ENCODE data around the gene IFNL3.
"Not testable (repeated sequence)": the region's sequence is repeated elsewhere in the genome, so short reads cannot be mapped to it uniquely, and the experiment has no call there.

Gene IFNL3

GRCh38 chr19:39244410-39245100 is at the start of gene IFNL3:
TSS of gene IFNL3 (minus strand) at chr19:39245006. CDS start at chr19:39244967, 39 bp downstream.
- DNase-seq = not testable (repeated sequence)

- DNase-seq = no peak
These were observed 48.6 kb upstream of the IFNL3 start for GRCh38 chr19:39293394-39293793.

GRCh38 chr19:39284032-39284431 is 39.2 kb upstream of the IFNL3 start:
- no peak for DNase-seq

GRCh38 chr19:39282021-39282420 is 37.2 kb upstream of the IFNL3 start:
- DNase-seq = no peak

GRCh38 chr19:39277598-39277997 is 32.8 kb upstream of the IFNL3 start:
- DNase-seq = no peak

- DNase-seq = no peak
These were observed 31.9 kb upstream of the IFNL3 start for GRCh38 chr19:39276740-39277139.

GRCh38 chr19:39275578-39275977 is 30.8 kb upstream of the IFNL3 start:
- DNase-seq = no peak

GRCh38 chr19:39273859-39274258 is 29.1 kb upstream of the IFNL3 start:
- not testable (repeated sequence) for DNase-seq

GRCh38 chr19:39270036-39270871 is 25.4 kb upstream of the IFNL3 start:
- DNase-seq = no peak

GRCh38 chr19:39269369-39269768 is 24.6 kb upstream of the IFNL3 start:
- DNase-seq = not testable (repeated sequence)

- DNase-seq = not testable (repeated sequence)
These were observed 23.9 kb upstream of the IFNL3 start for GRCh38 chr19:39268531-39269223.

- not testable (repeated sequence) for DNase-seq
These were observed 23.3 kb upstream of the IFNL3 start, which contains the start of gene IFNL2 for GRCh38 chr19:39268085-39268484. TSS of gene IFNL2 (plus strand) at chr19:39268396. CDS start at chr19:39268569, 173 bp downstream.

GRCh38 chr19:39265321-39265916 is 20.6 kb upstream of the IFNL3 start:
- no peak for DNase-seq

GRCh38 chr19:39264306-39265290 is 19.8 kb upstream of the IFNL3 start:
- no peak for DNase-seq

GRCh38 chr19:39263912-39264305 is 19.1 kb upstream of the IFNL3 start:
- no peak for DNase-seq

GRCh38 chr19:39262496-39262895 is 17.7 kb upstream of the IFNL3 start:
- DNase-seq = no peak

GRCh38 chr19:39261704-39262103 is 16.9 kb upstream of the IFNL3 start:
- no peak for DNase-seq

GRCh38 chr19:39257227-39257626 is 12.4 kb upstream of the IFNL3 start:
- DNase-seq = no peak

- DNase-seq = no peak
These were observed 9.9 kb upstream of the IFNL3 start for GRCh38 chr19:39254531-39255345.

- DNase-seq = no peak
These were observed 8.8 kb upstream of the IFNL3 start for GRCh38 chr19:39253374-39254149.
